Activated naive CD8-positive, alpha-beta T cell treated with anti-CD3 and anti-CD28 coated beads for 36 hours (primary cell): Measurements from ENCODE around the gene GALNT12. TPM values are rescaled to one million over a fixed set of nuclear protein-coding genes. Genes with fewer than 3 reads are reported as not detected.

Experiments used
- DNase-seq: peaks from one replicate; pipeline ENCODE4 v3.0.0; 2021
- H3K27ac Mint-ChIP-seq: one replicate; pipeline ENCODE4 v1.8.0; 2022; ENCODE audit warnings: mild to moderate bottlenecking, moderate library complexity, mixed read lengths
- H3K27me3 Mint-ChIP-seq: one replicate; pipeline ENCODE4 v1.8.0; 2022; ENCODE audit warnings: mild to moderate bottlenecking, mixed read lengths
- H3K36me3 Mint-ChIP-seq: one replicate; pipeline ENCODE4 v1.8.0; 2021; ENCODE audit warnings: mild to moderate bottlenecking, mixed read lengths
- H3K4me1 Mint-ChIP-seq: one replicate; pipeline ENCODE4 v1.8.0; 2021; ENCODE audit warnings: mixed read lengths
- H3K4me3 Mint-ChIP-seq: one replicate; pipeline ENCODE4 v1.8.0; 2022; ENCODE audit warnings: mild to moderate bottlenecking, moderate library complexity, mixed read lengths
- H3K9me3 Mint-ChIP-seq: one replicate; pipeline ENCODE4 v1.8.0; 2022; ENCODE audit warnings: mixed read lengths
- total RNA-seq, 2 experiments: library from RNA; stranded (reverse); gene quantifications; one replicate each; pipeline ENCODE4 v1.2.3, GENCODE V29; 2021

GALNT12 gene
- total RNA-seq, 2 experiments from 2014 or later, result 9.2 to 10.9 TPM

- Mint-ChIP-seq H3K36me3 (peaks cover 3% of the 10 kb centered on the region), H3K9me3 (peaks cover 3% of the 10 kb centered on the region), H3K4me1 (peaks cover 34% of the 10 kb centered on the region), H3K27ac (no peak overlapping the region), H3K4me3 (peak overlapping the region; percentile 80), H3K27me3 (peaks cover 10% of the 10 kb centered on the region)
- DNase-seq, result no peak
Measured at GRCh38 chr9:98806394-98807035, 955 bp upstream of the GALNT12 start.

GRCh38 chr9:98807814-98808195 is 335 bp downstream of the GALNT12 start:
- H3K36me3 Mint-ChIP-seq, result peaks cover 4% of the 10 kb centered on the region
- H3K27ac Mint-ChIP-seq, result peak overlapping the region; percentile 64
- DNase-seq, result peak; percentile 37
- H3K9me3 Mint-ChIP-seq, result peaks cover 3% of the 10 kb centered on the region
- peaks cover 34% of the 10 kb centered on the region for H3K4me1 Mint-ChIP-seq
- peak overlapping the region; percentile 87 for H3K4me3 Mint-ChIP-seq
- peaks cover 10% of the 10 kb centered on the region for H3K27me3 Mint-ChIP-seq

GRCh38 chr9:98808411-98808815 is 943 bp downstream of the GALNT12 start:
- Mint-ChIP-seq H3K27me3 (peaks cover 10% of the 10 kb centered on the region), H3K4me1 (peaks cover 34% of the 10 kb centered on the region), H3K4me3 (peak overlapping the region; percentile 87), H3K9me3 (peaks cover 6% of the 10 kb centered on the region), H3K36me3 (peaks cover 8% of the 10 kb centered on the region), H3K27ac (peak overlapping the region; percentile 64)
- peak; percentile 20 for DNase-seq

- Mint-ChIP-seq H3K27ac (no peak overlapping the region), H3K27me3 (peaks cover 10% of the 10 kb centered on the region), H3K4me3 (peak overlapping the region; percentile 87), H3K4me1 (peaks cover 34% of the 10 kb centered on the region), H3K9me3 (peaks cover 6% of the 10 kb centered on the region), H3K36me3 (peaks cover 8% of the 10 kb centered on the region)
- DNase-seq, result no peak
Measured at GRCh38 chr9:98808875-98809274, 1.4 kb downstream of the GALNT12 start.

GRCh38 chr9:98809311-98810101 is 2.0 kb downstream of the GALNT12 start:
- H3K4me3 Mint-ChIP-seq, result peak overlapping the region; percentile 87
- peaks cover 11% of the 10 kb centered on the region for H3K36me3 Mint-ChIP-seq
- H3K27ac Mint-ChIP-seq, result no peak overlapping the region
- peaks cover 10% of the 10 kb centered on the region for H3K27me3 Mint-ChIP-seq
- H3K4me1 Mint-ChIP-seq, result peaks cover 34% of the 10 kb centered on the region
- no peak for DNase-seq
- peaks cover 6% of the 10 kb centered on the region for H3K9me3 Mint-ChIP-seq

DNA sequence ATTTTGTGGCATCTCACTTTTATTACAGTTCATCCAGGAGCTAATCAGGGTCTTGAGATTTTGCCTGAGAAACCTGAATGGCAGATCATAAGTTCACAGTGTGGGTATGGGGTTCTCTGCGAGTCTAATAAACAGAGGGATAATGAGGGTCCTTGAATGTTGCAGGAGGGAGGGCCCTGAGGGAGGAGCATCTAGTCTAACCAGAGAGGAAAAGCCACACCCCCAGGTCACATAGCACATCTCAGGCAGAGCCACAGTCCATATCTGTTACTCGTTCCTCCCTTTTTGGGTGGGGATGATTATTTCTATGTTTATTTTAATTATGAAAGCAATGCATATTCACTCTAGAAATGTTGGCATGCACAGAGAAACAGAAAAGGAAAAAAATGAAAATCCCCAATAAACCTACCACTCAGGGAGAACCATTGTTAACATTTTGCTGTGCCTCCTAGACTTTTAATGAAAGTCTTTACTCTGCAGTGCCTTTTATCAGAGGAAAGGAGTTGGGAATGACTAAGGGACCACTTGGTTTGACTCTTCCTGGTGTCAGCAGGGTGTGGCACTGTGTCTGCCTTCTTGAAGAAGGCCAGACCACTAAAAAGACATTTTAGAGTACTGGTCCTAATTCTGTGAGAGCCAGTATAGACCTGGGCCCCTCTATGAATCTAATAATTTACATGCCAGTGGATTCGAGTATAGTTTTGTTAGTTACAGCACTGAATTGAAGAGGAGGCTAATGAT is 2.8 kb downstream of the GALNT12 start:
- Mint-ChIP-seq H3K9me3 (peaks cover 6% of the 10 kb centered on the region), H3K27me3 (peaks cover 6% of the 10 kb centered on the region), H3K27ac (no peak overlapping the region), H3K4me3 (no peak overlapping the region), H3K36me3 (peaks cover 11% of the 10 kb centered on the region), H3K4me1 (peaks cover 34% of the 10 kb centered on the region)
- DNase-seq, result no peak

GRCh38 chr9:98811051-98811650 is 3.7 kb downstream of the GALNT12 start:
- no peak for DNase-seq
- Mint-ChIP-seq H3K4me1 (peaks cover 34% of the 10 kb centered on the region), H3K4me3 (peak overlapping the region; percentile 1), H3K27ac (no peak overlapping the region), H3K36me3 (peaks cover 11% of the 10 kb centered on the region), H3K9me3 (peaks cover 6% of the 10 kb centered on the region), H3K27me3 (no peaks in the 10 kb centered on the region)

DNA sequence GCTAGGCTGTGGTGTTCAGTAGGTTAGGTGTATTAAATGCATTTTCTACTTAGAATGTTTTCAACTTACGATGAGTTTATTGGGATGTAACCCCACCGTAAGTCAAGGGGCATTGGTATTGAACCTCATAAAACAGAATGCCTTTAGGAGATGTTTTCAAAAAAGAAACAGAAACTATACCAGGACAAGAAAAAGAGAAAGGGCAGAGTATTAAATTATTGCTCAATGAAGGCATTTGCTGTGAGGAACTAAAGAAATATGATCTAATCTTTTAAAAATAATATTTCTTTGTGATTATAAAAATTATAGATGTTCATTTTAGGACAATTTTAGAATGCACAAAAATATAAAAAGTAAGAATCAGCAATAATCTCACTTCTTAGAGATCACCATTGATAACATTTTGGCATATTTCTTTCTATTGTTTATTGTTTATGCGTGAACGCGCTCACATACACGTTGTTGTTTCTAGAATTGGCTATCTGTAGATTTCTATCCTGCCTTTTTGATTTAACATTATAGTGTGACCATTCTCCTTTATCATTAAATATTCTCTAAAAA is 8.0 kb downstream of the GALNT12 start:
- DNase-seq, result no peak
- Mint-ChIP-seq H3K4me3 (no peak overlapping the region), H3K27me3 (no peaks in the 10 kb centered on the region), H3K27ac (no peak overlapping the region), H3K9me3 (peaks cover 9% of the 10 kb centered on the region), H3K36me3 (peaks cover 27% of the 10 kb centered on the region), H3K4me1 (peaks cover 7% of the 10 kb centered on the region)

DNA sequence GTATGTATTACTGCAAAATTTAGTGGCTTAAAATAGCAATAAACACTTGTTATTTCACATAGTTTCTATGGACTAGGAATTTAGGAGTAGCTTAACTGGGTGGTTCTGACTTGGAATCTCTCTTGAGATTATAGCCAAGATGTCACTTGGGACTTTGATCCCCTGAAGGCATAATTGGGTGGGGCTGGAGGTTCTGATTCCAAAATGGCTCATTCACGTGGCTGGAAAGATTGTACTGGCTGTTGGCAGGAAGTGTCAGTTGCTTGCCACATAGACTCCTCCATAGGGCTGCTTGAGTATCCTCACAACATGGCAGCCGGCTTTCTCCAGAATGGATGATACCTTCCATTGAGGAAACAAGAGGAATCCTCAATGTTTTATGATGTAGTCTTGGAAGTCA is 11.3 kb downstream of the GALNT12 start:
- H3K4me3 Mint-ChIP-seq, result no peak overlapping the region
- no peak for DNase-seq
- peaks cover 21% of the 10 kb centered on the region for H3K36me3 Mint-ChIP-seq
- no peaks in the 10 kb centered on the region for H3K27me3 Mint-ChIP-seq
- no peak overlapping the region for H3K27ac Mint-ChIP-seq
- H3K9me3 Mint-ChIP-seq, result peaks cover 2% of the 10 kb centered on the region
- H3K4me1 Mint-ChIP-seq, result no peaks in the 10 kb centered on the region

GRCh38 chr9:98819231-98819630 is 11.8 kb downstream of the GALNT12 start:
- DNase-seq, result no peak
- H3K36me3 Mint-ChIP-seq, result peaks cover 19% of the 10 kb centered on the region
- no peaks in the 10 kb centered on the region for H3K4me1 Mint-ChIP-seq
- H3K4me3 Mint-ChIP-seq, result no peak overlapping the region
- H3K9me3 Mint-ChIP-seq, result peaks cover 2% of the 10 kb centered on the region
- no peaks in the 10 kb centered on the region for H3K27me3 Mint-ChIP-seq
- no peak overlapping the region for H3K27ac Mint-ChIP-seq

DNA sequence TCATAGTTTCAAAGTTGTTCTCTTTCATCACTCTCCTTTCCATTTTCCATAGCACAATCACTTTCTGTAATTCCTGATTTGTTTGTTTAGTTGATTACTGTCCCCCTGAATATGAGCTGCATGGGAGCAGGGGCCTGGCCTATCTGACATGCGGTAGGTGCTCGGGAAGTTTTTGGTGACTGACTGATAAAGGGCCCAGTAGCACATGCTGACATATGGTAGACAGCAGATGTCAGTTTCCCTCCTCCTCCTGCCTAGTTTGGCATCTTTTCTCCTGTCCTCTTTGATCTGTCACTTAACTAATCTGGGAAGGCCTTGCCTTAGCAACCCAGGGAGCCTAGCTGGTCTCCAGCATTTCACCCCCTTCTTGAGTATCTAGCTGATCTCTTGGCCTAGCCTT is 14.4 kb downstream of the GALNT12 start:
- Mint-ChIP-seq H3K9me3 (peaks cover 2% of the 10 kb centered on the region), H3K4me1 (no peaks in the 10 kb centered on the region), H3K27ac (no peak overlapping the region), H3K27me3 (no peaks in the 10 kb centered on the region), H3K36me3 (peaks cover 19% of the 10 kb centered on the region), H3K4me3 (no peak overlapping the region)
- DNase-seq, result no peak

GRCh38 chr9:98822661-98823060 is 15.2 kb downstream of the GALNT12 start:
- Mint-ChIP-seq H3K36me3 (peaks cover 13% of the 10 kb centered on the region), H3K9me3 (peaks cover 2% of the 10 kb centered on the region), H3K4me1 (no peaks in the 10 kb centered on the region), H3K4me3 (no peak overlapping the region), H3K27ac (no peak overlapping the region), H3K27me3 (no peaks in the 10 kb centered on the region)
- no peak for DNase-seq

DNA sequence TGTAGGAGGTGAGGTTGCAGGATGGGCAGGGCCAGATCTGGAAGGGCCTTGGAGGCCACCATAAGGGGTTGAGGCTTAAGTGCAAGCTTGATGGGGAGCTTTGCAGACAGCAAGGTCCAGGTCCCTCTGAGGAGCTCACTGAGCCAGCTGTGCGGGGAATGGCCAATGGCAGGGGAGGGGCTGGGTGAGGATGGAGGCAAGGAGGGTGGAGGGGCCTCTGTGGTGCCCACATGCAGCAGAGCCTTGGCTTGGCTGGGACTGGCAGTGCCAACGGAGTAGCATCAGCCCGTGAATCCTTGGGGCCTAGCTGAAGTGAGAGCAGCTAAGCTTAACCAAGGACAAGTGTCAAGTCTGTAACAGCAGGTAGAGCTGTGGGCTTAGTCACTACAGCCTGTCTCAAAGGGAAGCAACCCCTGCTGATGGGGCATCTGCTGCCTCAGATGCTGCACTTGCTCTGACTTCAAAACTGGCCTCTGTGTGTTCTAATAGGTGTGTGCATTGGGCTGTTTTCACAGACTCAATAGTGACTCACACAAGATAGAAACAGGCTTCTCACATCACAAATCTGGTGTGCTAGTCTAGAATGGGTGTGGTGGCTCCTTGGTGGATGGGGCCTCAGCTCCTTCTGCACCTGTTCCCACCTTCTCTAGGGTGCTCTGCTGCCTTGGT is 16.3 kb downstream of the GALNT12 start:
- no peak overlapping the region for H3K27ac Mint-ChIP-seq
- no peak for DNase-seq
- no peak overlapping the region for H3K4me3 Mint-ChIP-seq
- peaks cover 9% of the 10 kb centered on the region for H3K36me3 Mint-ChIP-seq
- peaks cover 1% of the 10 kb centered on the region for H3K9me3 Mint-ChIP-seq
- no peaks in the 10 kb centered on the region for H3K27me3 Mint-ChIP-seq
- H3K4me1 Mint-ChIP-seq, result no peaks in the 10 kb centered on the region

- no peaks in the 10 kb centered on the region for H3K9me3 Mint-ChIP-seq
- no peak for DNase-seq
- no peaks in the 10 kb centered on the region for H3K4me1 Mint-ChIP-seq
- H3K27me3 Mint-ChIP-seq, result no peaks in the 10 kb centered on the region
- H3K4me3 Mint-ChIP-seq, result no peak overlapping the region
- no peak overlapping the region for H3K27ac Mint-ChIP-seq
- H3K36me3 Mint-ChIP-seq, result peaks cover 8% of the 10 kb centered on the region
Measured at GRCh38 chr9:98825414-98825813, 17.9 kb downstream of the GALNT12 start.
